HTERT RPE-1 (cell line): ENCODE results near the gene CCDC172.
"Not testable (repeated sequence)": the region's sequence is repeated elsewhere in the genome, so short reads cannot be mapped to it uniquely, and the experiment has no call there.

Experiments used
- in situ Hi-C: fragments of 300-500 bp; cut with MboI; formaldehyde crosslinking; loops from 4 replicates; pipeline ENCODE4 v1.14.3; 2020; ENCODE audit warnings: low sequenced_read_pairs

The CCDC172 gene

DNA sequence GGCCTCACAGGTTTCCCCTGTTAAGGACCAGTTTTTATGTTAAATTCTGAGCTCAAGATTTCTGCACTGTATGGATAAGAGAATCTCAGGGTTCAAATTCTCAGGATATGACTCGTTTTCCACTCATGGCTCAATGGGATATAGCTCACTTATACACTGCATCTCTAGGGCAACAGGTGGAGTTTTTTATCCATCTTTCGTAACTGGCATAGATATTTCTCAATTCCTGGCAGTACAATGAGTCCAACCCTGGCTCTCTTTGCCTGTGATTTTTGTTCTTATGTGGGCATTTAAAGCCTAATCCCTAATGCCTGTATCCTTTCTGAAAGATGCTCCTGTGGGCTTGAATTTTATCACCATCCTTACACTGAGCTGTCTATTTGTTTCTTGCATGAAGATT is 7.6 kb downstream of the CCDC172 start:
- in situ Hi-C loops = no loop called here

DNA sequence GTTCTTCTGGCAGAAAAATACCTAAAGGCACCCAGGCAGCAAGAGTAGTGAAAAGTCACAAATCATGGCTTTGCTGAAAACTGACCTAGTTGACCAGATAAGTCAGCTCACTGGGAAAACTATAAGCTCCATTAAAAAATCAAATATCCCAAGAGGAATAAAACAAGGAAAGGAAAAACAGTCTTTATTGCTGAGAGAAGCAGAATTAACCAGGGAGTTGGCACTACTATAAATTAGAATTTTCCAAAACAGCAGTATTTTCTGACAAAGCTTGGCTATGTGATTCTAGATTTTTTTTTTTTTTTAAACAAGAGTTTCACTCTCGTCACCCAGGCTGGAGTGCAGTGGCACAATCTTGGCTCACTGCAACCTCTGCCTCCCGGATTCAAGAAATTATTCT is 12.6 kb downstream of the CCDC172 start:
- in situ Hi-C loops = no loop called here

DNA sequence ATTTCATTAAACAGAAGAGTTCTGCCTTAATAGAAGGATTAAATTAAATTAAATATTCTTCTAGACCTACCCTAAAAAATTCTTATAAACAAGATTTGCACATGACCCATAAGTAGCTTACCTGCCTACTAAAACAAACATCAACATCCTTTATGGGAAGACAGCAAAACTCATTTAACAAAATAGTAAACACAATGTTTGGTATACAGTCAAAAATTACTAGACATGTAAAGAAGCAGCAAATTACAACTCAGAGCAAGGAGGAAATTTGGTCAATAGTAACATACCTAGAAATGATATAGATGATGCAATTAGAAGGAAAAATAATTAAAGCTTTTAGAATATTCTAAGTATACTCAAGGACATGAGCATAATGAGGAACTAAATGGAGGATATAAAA is 27.9 kb downstream of the CCDC172 start:
- in situ Hi-C loops = no loop called here

DNA sequence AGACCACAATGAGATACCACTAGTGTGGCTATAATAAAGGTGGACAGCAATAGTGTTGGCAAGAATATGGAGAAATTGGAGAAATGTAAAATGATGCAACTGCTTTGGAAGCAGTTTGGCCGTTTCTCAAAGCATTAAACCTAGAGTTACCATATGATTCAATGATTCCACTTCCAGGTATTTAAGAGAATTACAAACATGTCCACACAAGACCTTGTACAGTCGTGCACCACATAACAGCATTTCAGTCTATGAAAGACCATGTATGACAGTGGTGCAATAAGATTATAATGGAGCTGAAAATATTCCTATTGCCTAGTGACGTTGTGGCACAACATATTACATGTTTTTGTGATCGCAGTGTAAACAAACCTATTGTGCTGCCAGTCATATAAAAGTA is 29.6 kb downstream of the CCDC172 start:
- in situ Hi-C loops = no loop called here

DNA sequence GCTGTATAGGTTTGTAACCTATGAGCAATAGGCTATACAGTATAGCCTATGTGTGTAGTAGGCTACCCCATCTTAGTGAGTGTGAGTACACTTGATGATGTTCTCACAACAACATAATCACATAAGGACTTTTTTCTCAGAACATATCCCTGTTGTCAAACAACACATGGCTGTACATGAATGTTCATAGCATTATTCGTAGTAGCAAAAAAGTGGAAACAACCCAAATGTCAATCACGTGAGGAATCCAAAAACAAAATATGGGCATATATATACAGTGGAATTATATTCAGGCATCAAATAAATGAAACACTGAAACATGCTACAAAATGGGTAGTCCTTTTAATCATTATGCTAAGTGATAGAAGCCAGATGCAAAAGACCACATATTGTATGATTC is 31.1 kb downstream of the CCDC172 start:
- in situ Hi-C loops = no loop called here

DNA sequence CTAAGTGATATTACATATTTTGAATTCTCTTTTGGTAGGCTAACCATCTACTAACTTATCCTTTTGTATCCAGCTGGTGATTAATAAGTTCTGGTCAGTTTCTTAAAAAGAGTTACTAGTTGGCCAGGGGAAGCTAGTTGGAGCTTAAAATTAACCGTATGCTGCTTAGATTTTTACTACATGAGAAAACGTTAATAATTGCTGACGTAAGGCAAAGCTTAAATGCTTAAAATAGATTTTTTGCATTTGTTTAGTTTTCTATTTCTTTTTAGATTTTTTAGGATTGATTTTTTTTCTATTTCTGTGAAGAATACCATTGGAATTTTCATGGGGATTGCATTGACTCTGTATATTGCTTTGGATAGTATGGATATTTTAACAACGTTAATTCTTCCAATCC is 32.6 kb downstream of the CCDC172 start:
- in situ Hi-C loops = no loop called here

DNA sequence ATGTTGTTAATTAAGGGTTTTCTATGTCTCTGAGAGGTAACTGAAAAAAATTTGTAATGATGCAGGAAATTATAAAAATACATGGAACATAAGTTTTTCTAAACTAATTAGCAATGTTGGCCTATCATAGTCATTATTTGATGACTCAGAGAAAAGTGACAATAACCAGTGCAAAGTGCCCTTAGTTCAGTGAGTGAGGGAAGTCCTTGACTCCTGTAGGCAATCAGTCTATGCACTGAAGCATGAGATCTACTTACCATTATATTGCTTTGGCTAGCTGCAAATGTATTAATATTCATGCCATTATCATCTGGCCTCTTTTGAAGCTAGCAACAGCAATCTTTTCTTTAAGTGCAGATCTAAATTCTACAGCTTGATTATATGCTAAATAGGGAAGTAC is 40.6 kb downstream of the CCDC172 start:
- in situ Hi-C loops = no loop called here

DNA sequence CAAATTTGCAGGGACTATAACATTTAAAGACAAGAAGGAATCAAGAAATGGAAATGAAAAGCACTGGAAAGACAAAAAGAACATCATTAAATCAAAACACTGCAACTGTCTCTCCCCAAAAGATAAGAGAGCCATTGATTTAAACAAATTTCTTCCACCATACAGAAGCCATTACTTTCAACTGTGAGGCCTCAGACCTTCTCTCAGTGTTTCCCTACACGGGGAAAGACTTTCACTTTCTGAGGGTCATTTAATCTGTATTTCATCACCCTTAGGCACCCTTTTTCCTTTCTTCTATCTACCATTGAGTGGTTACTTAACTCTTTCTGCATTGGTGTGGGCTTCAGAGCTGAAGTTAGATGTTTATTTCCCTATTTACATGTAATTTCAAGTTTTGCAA is 47.5 kb downstream of the CCDC172 start:
- in situ Hi-C loops = no loop called here

DNA sequence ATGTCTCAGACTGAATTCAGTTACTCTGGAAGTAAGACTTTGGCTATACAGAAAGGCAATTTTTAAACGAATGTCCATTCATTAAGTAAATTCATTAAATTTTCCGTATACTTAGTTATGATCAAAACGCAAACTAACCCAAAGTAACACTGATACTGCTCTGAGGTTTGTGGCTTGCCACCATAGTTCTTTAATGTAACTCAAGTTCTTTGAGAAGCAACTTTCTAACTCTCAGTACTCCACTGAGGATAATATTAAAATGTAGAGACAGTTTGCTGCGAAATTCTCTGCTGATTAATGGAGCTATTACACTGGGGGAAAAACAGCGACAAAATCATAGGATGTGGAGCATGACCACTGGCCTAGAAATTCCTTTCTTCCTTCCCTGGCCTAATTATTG is 58.0 kb downstream of the CCDC172 start:
- in situ Hi-C loops = no loop called here

DNA sequence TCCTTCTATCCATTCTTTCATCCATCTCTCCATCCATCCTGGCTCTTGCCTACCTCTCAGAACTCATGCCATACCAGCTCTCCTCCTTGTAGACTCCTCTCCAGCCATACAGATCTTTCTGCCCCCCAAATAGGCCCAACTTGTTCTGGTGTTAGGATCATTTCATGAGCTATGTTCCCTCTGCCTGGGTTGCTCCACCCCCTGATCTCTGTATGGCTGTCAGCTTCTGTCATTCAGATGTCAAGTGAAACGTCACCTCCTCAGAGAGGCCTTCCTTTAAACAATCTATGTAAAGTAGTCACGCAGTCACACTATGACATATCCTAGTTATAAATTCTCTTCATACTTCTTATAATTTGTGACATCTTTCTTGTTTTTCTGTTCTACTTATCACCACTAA is 61.1 kb downstream of the CCDC172 start:
- in situ Hi-C loops = no loop called here

DNA sequence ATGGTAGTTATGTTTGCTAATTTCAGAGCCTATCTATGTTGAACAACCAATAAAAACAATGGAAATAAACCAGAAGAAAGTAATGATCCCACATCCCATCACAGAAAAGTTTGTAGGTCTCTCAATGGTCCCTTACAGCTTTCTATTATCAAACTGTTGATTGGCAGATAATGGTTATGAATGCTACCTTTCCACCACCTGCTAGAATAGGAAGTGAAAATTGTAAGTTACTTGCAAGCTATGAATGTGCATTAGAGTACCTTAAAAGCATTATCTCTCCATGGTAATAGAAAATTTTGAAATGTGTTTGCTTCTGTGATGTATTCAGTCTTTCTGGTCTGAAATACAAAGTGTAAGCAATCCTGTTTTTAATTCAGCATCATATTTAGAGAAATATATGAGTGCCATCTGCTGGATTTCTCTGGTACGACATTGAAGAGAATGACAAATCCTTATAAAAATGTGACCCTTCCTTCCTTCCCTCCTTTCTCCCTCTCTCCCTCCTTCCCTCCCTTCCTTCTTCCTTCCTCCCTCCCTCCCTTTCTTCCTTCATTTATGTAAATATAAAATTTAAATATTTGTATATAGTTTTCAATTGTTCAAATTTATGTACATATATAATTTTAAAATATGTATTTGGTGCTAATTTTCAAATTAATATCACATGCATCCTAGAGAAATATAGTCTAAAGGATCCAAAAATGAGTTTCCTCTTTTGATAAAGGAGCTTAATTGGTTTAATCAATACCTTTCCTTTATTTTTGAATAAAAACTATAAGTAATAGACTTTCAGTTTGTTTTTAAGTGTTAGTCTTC is 62.0 kb downstream of the CCDC172 start:
- in situ Hi-C loops = no loop called here

DNA sequence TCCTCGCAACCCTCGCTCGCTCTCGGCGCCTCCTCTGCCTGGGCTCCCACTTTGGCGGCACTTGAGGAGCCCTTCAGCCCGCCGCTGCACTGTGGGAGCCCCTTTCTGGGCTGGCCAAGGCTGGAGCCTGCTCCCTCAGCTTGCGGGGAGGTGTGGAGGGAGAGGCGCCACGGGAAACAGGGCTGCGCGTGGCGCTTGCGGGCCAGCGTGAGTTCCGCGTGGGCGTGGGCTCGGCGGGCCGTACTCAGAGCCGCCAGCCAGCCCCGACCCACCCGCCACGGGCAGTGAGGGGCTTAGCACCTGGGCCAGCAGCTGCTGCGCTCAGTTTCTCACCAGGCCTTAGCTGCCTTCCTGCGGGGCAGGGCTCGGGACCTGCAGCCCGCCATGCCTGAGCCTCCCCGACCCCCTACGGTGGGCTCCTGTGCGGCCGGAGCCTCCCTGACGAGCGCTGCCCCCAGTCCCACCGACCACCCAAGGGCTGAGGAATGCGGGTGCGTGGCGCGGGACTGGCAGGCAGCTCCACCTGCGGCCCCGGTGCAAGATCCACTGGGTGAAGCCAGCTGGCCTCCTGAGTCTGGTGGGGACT is 69.1 kb downstream of the CCDC172 start:
- in situ Hi-C loops = not testable (repeated sequence)

DNA sequence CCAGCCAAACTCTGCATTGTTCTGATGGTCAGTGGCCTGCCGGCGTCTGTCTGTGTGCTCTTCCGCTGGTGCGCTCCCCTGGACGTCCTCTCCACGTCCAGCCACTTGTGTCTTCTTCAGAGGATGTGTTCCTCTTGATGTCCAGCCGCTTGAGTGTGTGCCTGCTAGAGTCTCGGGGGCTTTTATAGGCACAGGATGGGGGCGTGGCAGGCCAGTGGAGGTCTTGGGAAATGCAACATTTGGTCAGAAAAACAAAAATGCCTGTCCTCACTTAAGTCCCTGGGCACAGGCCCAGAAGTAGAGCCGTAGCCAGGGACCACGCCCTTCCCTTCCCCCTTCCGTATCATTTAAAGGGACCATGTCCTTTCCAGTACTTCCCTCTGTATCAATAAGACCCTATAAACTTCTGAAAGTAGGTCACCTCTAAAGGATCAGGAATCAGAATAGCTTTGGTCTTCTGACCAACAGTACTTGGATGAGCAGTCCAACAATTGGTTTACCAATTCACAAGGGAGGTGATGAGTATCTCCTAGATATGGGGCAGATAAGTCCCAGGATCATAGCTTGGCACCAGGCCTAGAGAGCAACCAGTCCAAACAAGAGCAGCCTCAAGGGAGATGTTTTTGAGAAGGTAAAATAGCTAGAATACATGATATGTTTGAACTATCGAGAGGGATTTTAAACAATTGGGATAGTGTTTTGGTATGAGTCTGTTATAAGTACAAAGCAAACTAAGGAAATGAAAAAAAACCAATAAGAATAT is 71.2 kb downstream of the CCDC172 start:
- in situ Hi-C loops = no loop called here

DNA sequence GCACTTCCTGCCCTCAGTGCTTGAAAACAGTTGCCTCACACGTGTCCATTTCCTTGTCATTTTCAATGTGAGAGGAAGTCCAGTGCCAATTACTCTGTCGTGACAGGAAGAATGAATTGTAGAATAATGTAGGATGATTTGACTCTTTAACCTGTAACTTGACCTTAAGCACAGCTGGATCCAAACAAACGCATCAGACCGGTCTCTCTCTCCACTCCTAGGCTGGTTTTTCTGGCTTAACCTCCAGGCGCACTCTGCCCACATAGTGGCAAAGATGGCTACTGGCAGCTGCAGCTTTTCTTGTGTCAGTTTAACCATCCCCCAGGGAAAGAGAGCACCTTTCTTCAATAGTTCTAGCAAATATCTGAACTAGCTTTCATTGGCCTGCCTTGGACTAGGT is 74.0 kb downstream of the CCDC172 start:
- in situ Hi-C loops = no loop called here

DNA sequence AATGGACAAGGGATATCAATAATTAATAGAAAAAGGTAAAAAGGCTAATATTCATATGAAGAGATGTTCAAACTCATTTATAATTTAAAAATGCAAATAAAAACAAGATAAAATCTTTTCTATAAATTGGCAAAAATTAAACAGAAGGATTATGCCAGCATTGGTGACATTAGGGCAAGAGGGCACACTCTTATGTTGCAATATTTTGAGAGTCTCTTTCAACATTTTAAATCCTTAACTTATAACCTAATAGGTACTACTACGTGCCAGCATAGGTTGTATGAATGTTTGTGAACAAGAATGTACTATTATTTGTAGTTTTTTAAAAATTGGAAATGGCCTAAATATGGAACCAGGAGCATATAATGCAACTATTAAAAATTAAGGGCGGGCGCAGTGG is 78.6 kb downstream of the CCDC172 start:
- in situ Hi-C loops = no loop called here

DNA sequence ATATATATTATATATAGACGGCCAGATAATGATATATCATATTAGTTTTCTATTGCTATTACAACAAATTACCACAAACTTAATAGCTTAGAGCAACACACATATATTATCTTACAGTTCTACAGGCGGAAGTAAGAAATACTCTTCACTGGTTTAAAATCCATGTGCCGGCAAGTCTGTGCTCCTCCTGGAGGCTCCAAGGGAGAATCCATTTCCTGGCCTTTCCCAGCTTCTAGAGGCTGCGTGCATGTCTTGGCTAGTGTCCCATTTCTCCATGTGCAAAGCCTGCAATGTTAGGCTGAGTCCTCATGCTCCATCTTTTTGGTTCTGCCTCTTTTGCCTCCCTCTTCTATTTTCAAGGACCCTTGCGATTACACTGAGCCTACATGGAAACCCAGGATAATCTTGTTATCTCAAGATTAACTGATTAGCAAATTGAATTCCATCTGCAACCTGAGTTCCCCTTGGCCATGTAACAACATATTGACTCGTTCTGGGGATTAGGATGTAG is 79.5 kb downstream of the CCDC172 start:
- in situ Hi-C loops = no loop called here

DNA sequence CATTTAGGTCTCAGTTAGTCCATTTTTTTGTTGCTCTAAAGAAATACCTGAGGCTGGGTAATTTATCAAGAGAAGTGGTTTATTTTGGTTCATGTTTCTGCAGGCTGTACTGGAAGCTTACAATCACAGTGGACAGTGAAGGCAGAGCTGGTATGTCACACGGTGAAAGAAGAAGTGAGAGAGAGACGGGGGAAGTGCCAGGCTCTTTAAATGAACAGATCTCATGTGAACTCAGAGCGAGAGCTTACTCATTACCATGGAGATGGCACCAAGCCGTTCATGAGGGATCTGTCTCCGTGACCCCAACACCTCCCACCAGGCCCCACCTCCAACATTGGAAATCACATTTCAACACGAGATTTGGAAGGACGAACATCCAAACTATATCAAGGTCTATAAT is 84.5 kb downstream of the CCDC172 start:
- in situ Hi-C loops = no loop called here

DNA sequence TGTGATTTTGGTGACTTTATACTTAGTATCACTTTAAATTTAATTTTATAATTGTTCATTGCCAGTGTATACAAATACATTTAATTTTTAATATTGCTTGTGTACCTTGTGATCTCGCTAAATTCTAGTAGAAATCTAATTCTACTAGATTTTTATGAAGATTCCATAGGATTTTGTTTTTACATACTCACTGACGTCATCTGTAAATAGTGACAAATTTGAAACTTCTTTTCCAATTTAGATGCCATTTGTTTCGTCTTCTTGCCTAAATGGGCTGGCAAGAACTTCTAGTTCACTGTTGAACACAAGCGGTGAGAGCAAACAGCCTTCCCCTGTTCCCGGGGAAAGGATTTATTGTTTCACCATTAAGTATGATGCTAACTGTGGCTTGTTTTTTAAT is 86.1 kb downstream of the CCDC172 start:
- in situ Hi-C loops = no loop called here

DNA sequence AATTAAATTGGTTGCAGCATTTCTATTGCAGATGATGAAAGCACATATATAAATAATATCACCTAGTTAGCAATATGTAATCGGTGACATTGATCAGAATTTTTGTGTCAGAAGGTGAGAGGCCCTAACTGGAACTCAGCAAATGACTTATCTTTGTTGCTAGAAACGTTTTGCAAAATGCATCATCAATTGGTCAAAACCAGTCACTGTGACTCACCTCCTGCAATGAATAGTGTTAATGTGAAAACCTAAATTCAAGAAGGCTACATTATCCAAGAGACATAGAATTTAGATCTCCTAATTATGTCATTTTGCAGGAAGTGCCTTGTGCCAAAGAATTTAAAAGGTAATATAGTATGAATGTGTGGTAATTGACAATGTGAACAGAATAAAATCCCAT is 93.6 kb downstream of the CCDC172 start:
- in situ Hi-C loops = no loop called here

DNA sequence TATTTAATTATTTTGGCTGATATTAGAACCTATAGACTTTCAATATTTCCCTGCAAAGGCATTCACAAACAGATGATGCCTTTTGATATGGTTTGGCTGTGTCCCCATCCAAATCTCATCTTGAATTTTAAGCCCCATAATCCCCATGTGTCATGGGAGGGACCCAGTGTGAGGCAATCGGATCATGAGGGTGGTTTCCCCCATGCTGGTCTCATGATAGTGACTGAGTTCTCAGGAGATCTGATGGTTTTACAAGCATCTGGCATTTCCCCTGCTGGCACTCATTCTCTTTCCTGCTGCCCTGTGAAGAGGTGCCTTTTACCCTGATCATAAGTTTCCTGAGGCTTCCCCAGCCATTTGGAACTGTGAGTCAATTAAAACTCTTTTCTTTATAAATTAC is 94.1 kb downstream of the CCDC172 start:
- in situ Hi-C loops = no loop called here

DNA sequence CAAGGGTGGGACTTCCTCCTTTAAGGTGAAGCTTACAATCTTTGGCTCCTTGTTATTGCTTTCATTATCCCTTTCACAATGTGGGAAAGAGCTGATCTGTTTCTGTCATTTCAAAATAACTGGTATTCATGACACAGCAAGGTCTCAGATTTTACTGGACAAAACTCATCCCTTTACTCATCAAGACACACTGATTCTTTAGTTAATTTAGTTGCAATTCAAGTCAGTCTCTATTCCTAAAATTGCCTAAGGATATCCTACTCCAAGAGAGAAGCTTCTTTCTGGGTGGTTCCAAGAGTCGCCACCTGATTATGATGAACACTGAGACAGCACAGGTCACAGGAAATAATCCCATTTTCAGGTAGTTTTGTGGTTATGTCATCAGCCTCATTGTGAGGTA is 97.6 kb downstream of the CCDC172 start:
- in situ Hi-C loops = no loop called here

DNA sequence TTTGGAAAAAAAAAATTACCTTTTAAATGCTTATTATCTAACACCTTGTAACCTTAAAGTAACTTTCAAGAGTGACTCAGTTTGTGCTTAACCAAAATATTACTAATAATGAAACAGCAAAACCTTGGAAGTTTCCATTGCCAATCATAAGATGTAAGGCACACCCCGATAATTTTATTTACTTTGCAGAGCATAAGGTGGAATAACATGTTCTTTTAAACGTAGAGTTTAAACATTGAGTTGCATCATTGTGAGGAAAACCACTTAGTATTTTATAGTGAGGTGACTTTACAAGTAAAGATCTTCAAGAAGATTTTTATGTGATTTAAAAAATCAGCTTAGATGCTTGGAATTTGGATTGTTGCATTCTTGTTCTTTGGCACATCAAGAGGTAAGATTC is 103.4 kb downstream of the CCDC172 start, which contains the start of gene PNLIPRP3:
Gene PNLIPRP3, plus strand, starts transcription at position 177 of the 400 bp plus-strand sequence. Its CDS starts 166 bp downstream, at position 343.
- in situ Hi-C loops = no loop called here
